Transverse colon (tissue), 4 donors: Measurements from ENCODE around the gene SEPTIN6.

ENCODE experiments used
- POLR2A ChIP-seq: fragments of 450-650 bp; IDR thresholded peaks from one replicate; pipeline ENCODE4 v1.6.1; 2016; ENCODE audit warnings: antibody characterized with exemption, mild to moderate bottlenecking, moderate library complexity
- POLR2AphosphoS5 ChIP-seq, 3 donors: sonication (generic); formaldehyde crosslinking; IDR thresholded peaks; one replicate each; pipeline ENCODE4 v1.6.1; 2016; ENCODE audit warnings: antibody characterized with exemption in 3 of 3
- TF ChIP-seq, protein P1 (sequence below), 5 experiments: fragments of 200-600 bp in 3 of 5; fragments of 450-650 bp in 2 of 5; sonication (generic) in 3 of 5; IDR thresholded peaks; 1 replicate in 2 of 5; 2 replicates in 3 of 5; pipeline ENCODE4 v1.5.1; 2016 to 2017; ENCODE audit warnings: antibody characterized with exemption in 5 of 5, inconsistent platforms in 3 of 5, mild to moderate bottlenecking in 2 of 5, moderate library complexity in 1 of 5

DNA sequence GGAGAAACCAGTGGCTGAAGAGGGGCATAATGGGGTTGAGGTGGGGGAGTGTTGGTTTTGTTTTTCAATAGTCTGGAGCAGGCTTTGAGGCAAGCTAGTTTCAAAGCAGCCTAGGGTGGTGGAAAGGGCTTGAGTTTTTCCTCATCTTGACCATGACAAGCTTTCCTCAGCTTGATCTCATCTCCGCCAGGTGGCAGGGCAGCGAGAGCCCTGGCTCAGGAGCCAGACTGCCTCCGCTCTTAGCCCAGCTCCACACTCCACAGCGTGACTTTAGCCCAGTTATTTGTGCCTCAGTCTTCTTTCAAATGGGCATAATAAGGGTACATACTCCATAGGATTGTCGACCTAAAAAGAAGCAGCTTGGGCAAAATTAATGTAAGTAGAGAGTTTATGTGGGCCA is 35.5 kb upstream of the SEPTIN6 start:
- TF ChIP-seq, protein P1, sequence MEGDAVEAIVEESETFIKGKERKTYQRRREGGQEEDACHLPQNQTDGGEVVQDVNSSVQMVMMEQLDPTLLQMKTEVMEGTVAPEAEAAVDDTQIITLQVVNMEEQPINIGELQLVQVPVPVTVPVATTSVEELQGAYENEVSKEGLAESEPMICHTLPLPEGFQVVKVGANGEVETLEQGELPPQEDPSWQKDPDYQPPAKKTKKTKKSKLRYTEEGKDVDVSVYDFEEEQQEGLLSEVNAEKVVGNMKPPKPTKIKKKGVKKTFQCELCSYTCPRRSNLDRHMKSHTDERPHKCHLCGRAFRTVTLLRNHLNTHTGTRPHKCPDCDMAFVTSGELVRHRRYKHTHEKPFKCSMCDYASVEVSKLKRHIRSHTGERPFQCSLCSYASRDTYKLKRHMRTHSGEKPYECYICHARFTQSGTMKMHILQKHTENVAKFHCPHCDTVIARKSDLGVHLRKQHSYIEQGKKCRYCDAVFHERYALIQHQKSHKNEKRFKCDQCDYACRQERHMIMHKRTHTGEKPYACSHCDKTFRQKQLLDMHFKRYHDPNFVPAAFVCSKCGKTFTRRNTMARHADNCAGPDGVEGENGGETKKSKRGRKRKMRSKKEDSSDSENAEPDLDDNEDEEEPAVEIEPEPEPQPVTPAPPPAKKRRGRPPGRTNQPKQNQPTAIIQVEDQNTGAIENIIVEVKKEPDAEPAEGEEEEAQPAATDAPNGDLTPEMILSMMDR (IDR thresholded peaks at IDR 0.05): no peak
- TF ChIP-seq POLR2A: no peak
- no peak for TF ChIP-seq POLR2AphosphoS5 (IDR thresholded peaks at IDR 0.05)
